PFSK-1 (cell line): ENCODE results near the gene CYSRT1.

Experiments used
- FOXP2 ChIP-seq: optimal IDR thresholded peaks from 2 replicates; pipeline ENCODE3; 2011; ENCODE audit warnings: borderline replicate concordance, control low read depth, inconsistent platforms; ENCODE audit not compliant: insufficient read depth; ENCODE audit errors: extremely low read length, extremely low read depth
- POLR2AphosphoS5 ChIP-seq: IDR thresholded peaks from 2 replicates; pipeline ENCODE4 v1.6.1; 2012; ENCODE audit warnings: low read depth, mild to moderate bottlenecking, control low read depth, low read length, moderate library complexity
- REST ChIP-seq, 2 experiments: IDR thresholded peaks; 2 replicates each; pipeline versions ENCODE4 v1.6.1 to v1.8.0; 2011 to 2012; ENCODE audit warnings: low read depth in 2 of 2, low read length in 2 of 2, control low read depth in 1 of 2, inconsistent platforms in 1 of 2, mild to moderate bottlenecking in 1 of 2, moderate library complexity in 1 of 2; ENCODE audit not compliant: insufficient read depth in 1 of 2
- SIN3A ChIP-seq: IDR thresholded peaks from 2 replicates; pipeline ENCODE4 v1.6.1; 2012; ENCODE audit warnings: mild to moderate bottlenecking, low read length, moderate library complexity, borderline replicate concordance; ENCODE audit not compliant: insufficient read depth
- TAF1 ChIP-seq: IDR thresholded peaks from 2 replicates; pipeline ENCODE4 v1.6.1; 2012; ENCODE audit warnings: low read length, control low read depth, borderline replicate concordance; ENCODE audit not compliant: insufficient read depth

The CYSRT1 gene

GRCh38 chr9:137216188-137216965 is 8.6 kb upstream of the CYSRT1 start:
- TF ChIP-seq REST (IDR thresholded peaks at IDR 0.05; ENCODE audit: insufficient read depth in 1 of 2, low read depth in 2 of 2, low read length in 2 of 2) (no peak), POLR2AphosphoS5 (no peak), SIN3A (no peak), TAF1 (no peak), FOXP2 (no peak)

GRCh38 chr9:137217276-137218211 is 7.4 kb upstream of the CYSRT1 start:
- TF ChIP-seq SIN3A = no peak
- TF ChIP-seq TAF1 = 0 out of 2 replicates have a peak, but pooled peaks have one; percentile 45
- peak; percentile 86 for TF ChIP-seq POLR2AphosphoS5

- no peak for TF ChIP-seq SIN3A
- no peak for TF ChIP-seq FOXP2
- TF ChIP-seq REST (IDR thresholded peaks at IDR 0.05; ENCODE audit: insufficient read depth in 1 of 2, low read depth in 2 of 2, low read length in 2 of 2) = no peak
- no peak for TF ChIP-seq TAF1
- TF ChIP-seq POLR2AphosphoS5 = no peak
Observed at GRCh38 chr9:137218212-137218753, 6.7 kb upstream of the CYSRT1 start.

- TF ChIP-seq REST (IDR thresholded peaks at IDR 0.05; ENCODE audit: insufficient read depth in 1 of 2, low read depth in 2 of 2, low read length in 2 of 2) (no peak), POLR2AphosphoS5 (no peak), FOXP2 (no peak), TAF1 (no peak), SIN3A (no peak)
Observed at GRCh38 chr9:137218754-137219271, 6.2 kb upstream of the CYSRT1 start.

GRCh38 chr9:137219757-137220316 is 5.1 kb upstream of the CYSRT1 start:
- no peak for TF ChIP-seq REST (IDR thresholded peaks at IDR 0.05; ENCODE audit: insufficient read depth in 1 of 2, low read depth in 2 of 2, low read length in 2 of 2)
- TF ChIP-seq POLR2AphosphoS5 = no peak
- TF ChIP-seq TAF1 = no peak
- TF ChIP-seq FOXP2 = no peak
- TF ChIP-seq SIN3A = no peak
